ENCODE measurements around the gene ANK2.

Gene ANK2

DNA sequence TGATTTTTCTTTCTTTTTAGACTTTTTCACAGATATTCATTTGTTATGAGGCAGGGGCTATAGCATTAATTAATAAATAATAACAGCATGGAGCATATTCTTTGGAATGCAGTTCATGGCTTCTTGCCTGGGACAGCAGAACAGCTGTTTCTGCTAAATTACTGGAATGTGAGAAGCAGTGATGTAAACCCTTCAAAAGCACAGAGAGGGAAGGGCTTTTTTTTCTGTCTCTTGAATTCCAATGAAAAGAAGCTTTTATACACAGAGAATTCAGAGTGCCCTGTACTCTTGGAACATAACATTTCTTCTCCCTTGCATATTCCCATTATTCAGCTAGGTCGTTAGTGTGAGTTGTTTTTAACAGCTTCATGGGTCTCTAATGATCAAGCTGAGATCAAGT, 28.5 kb upstream of the ANK2 start:
- Histone ChIP-seq H3K36me3 (peaks cover 39% of the 10 kb centered on the region), H3K4me3 (ENCODE audit: low read depth, low read length) (no peak overlapping the region), H3K27me3 (no peaks in the 10 kb centered on the region), H3K4me1 (peaks cover 15% of the 10 kb centered on the region), H3K9me3 (no peaks in the 10 kb centered on the region)
- DNase-seq = no peak
- TF ChIP-seq CTCF (IDR thresholded peaks at IDR 0.05; ENCODE audit: low read depth, low read length) = no peak

DNA sequence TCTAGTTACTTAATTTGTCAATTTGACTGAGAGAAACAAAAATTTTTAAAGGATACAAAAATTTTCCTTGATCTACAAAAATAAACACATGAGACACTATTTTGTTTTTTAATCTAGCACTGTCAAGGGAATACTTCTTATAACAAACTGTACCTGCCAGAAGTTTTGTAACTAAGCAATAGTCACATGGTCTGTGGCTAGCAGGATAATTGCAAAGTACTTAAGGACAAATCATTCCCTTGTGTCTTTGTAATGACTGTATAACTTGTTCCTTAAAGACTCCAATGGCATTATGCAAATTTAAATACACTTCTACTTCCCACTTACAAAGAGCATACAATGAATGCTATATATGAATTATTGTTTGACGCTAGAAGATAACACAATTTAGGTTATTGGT, 25.1 kb upstream of the ANK2 start:
- TF ChIP-seq CTCF (IDR thresholded peaks at IDR 0.05; ENCODE audit: low read depth, low read length) = no peak
- DNase-seq = no peak
- no peaks in the 10 kb centered on the region for H3K9me3 ChIP-seq
- H3K36me3 ChIP-seq = peaks cover 46% of the 10 kb centered on the region
- H3K4me3 ChIP-seq (ENCODE audit: low read depth, low read length) = no peak overlapping the region
- H3K27me3 ChIP-seq = no peaks in the 10 kb centered on the region
- peaks cover 18% of the 10 kb centered on the region for H3K4me1 ChIP-seq

DNA sequence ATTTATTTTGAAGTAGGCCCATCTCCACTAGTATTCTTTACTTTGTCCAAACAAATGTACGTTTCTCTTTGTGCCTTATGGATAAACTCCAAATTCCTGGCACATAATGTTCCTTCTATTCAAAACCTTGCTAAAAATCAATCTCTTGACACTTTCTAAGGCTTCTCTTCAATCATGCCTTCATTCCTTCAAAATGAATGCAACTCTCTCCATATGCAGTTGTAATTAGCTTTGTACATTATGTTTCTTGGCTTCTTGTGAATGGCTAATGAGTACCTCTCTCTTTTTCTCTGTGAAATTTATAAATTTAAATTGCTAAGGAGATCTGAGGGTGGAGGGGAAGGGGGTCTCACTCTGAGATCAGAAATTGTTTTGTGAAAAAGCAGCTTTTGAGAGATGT, 24.0 kb upstream of the ANK2 start:
- no peak for DNase-seq
- no peak overlapping the region for H3K4me3 ChIP-seq (ENCODE audit: low read depth, low read length)
- no peaks in the 10 kb centered on the region for H3K9me3 ChIP-seq
- TF ChIP-seq CTCF (IDR thresholded peaks at IDR 0.05; ENCODE audit: low read depth, low read length) = no peak
- peaks cover 56% of the 10 kb centered on the region for H3K36me3 ChIP-seq
- peaks cover 18% of the 10 kb centered on the region for H3K4me1 ChIP-seq
- H3K27me3 ChIP-seq = no peaks in the 10 kb centered on the region

- no peak overlapping the region for H3K4me3 ChIP-seq (ENCODE audit: low read depth, low read length)
- TF ChIP-seq CTCF (IDR thresholded peaks at IDR 0.05; ENCODE audit: low read depth, low read length) = no peak
- peaks cover 18% of the 10 kb centered on the region for H3K4me1 ChIP-seq
- H3K36me3 ChIP-seq = peaks cover 63% of the 10 kb centered on the region
- H3K27me3 ChIP-seq = no peaks in the 10 kb centered on the region
- no peaks in the 10 kb centered on the region for H3K9me3 ChIP-seq
- no peak for DNase-seq
These were observed 22.9 kb upstream of the ANK2 start for GRCh38 chr4:113026556-113026955.

DNA sequence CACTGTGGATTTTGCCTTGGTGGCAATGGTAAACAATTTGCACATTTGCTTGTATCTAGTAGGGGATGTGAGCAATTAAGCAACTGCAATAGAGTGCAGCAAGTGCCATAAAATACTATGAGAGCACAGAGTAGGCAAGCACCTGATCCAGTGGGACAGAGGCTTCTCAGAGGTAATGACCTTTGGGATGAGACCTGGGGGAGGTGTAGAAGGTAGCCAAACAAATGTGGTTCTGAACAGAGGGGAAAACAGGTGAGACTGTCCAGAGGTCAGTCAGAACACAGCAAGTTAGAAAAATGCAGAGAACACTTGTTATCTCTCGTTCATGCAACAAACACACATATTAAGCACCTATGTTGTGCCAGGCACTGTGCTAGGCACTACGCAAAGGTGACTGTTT, 21.4 kb upstream of the ANK2 start:
- TF ChIP-seq CTCF (IDR thresholded peaks at IDR 0.05; ENCODE audit: low read depth, low read length) = no peak
- Histone ChIP-seq H3K4me3 (ENCODE audit: low read depth, low read length) (no peak overlapping the region), H3K9me3 (no peaks in the 10 kb centered on the region), H3K36me3 (peaks cover 73% of the 10 kb centered on the region), H3K4me1 (peaks cover 8% of the 10 kb centered on the region), H3K27me3 (no peaks in the 10 kb centered on the region)
- DNase-seq = no peak

DNA sequence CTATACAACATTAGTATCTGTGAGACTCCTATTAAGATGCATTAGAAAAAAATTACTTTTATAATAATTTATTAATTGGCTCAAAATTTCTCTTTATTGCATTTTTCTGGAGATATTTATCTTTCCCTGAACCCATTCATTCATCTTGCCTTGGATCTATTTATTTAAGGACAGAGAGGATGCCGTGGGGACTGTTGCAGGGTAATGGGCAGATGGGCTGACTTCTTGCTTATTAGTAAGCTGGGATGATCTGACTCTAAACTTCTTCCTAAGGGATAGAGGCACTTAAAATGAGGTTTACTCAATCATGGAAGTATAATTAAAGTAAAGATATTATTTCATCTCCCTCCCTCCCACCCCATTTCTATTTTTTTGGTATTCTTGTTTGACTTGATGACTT, 18.2 kb upstream of the ANK2 start:
- no peak overlapping the region for H3K4me3 ChIP-seq (ENCODE audit: low read depth, low read length)
- DNase-seq = no peak
- TF ChIP-seq CTCF (IDR thresholded peaks at IDR 0.05; ENCODE audit: low read depth, low read length) = no peak
- H3K36me3 ChIP-seq = peaks cover 86% of the 10 kb centered on the region
- no peaks in the 10 kb centered on the region for H3K27me3 ChIP-seq
- H3K9me3 ChIP-seq = no peaks in the 10 kb centered on the region
- peaks cover 10% of the 10 kb centered on the region for H3K4me1 ChIP-seq

All from BE2C (cell line).